Rectal smooth muscle tissue (tissue), 1 donor: Measurements from ENCODE around the gene CRELD1.

ENCODE experiments used
- H3K27ac ChIP-seq: one replicate; pipeline ENCODE4 v1.7.0; 2013; ENCODE audit warnings: low read depth, low read length, inconsistent platforms
- H3K27me3 ChIP-seq: one replicate; pipeline ENCODE4 v1.7.0; 2013; ENCODE audit warnings: low read length; ENCODE audit not compliant: control insufficient read depth, insufficient read depth
- H3K36me3 ChIP-seq: one replicate; pipeline ENCODE4 v1.7.0; 2013; ENCODE audit warnings: low read length; ENCODE audit not compliant: control insufficient read depth, insufficient read depth
- H3K4me1 ChIP-seq: one replicate; pipeline ENCODE4 v1.7.0; 2013; ENCODE audit warnings: low read length; ENCODE audit not compliant: control insufficient read depth, insufficient read depth
- H3K4me3 ChIP-seq: one replicate; pipeline ENCODE4 v1.7.0; 2013; ENCODE audit warnings: low read length
- H3K9ac ChIP-seq: one replicate; pipeline ENCODE4 v1.7.0; 2013; ENCODE audit warnings: low read length

Gene CRELD1

DNA sequence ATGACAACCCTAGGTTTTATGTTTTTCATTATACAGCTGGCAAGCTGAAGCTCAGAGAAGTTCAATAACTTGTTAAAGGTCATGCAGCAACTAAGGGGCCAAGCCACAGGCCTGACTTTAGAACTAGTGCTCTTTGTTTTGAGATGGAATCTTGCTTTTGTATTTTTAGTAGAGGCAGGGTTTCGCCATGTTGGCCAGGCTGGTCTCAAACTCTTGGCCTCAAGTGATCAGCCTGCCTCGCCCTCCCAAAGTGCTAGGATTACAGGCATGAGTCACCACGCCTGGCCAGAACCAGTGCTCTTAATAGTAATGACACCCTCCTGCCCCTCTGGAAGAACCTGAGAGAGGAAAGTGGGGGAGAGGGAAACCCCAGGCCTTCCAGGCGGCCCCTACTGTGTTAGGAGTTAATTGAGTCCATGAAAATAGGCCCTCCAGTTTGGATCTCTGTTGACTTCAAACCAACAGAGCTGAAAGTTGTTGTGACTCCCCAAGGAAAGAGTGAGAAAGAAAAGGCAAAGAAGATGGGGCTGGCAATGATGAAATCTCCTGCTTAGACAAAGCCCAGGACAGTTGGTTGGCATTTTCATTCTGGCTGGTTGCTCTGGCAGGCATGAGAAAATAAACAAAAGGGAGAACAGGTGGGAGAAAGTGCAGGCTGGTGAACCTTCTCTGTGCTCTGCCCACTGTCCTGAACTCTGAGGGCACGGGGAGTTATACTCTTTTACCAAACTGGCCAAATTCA, 22.1 kb downstream of the CRELD1 start:
- Histone ChIP-seq H3K27ac (peak overlapping the region; percentile 34), H3K4me1 (peaks cover 2% of the 10 kb centered on the region), H3K27me3 (no peaks in the 10 kb centered on the region), H3K4me3 (no peak overlapping the region), H3K9ac (no peak overlapping the region), H3K36me3 (peaks cover 5% of the 10 kb centered on the region)

DNA sequence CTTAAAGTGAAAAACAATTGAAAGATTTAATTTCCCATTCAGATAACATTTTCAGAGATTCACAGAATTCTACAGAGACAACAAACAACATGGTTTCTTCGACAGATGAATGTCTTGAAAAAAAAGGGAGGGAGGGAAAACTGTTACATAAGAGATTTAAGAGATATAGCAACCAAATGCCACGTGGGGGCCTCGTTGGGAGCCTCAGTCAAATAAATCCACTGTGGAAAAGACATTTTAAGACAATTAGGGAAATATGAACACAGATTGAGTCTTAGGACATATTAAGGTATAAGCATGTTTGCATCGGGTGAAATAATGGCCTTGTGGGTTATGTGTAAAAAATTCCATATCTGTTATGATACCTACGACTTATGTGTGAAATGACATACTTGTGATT, 23.6 kb downstream of the CRELD1 start:
- Histone ChIP-seq H3K36me3 (peaks cover 5% of the 10 kb centered on the region), H3K27ac (no peak overlapping the region), H3K27me3 (no peaks in the 10 kb centered on the region), H3K4me3 (no peak overlapping the region), H3K4me1 (no peaks in the 10 kb centered on the region), H3K9ac (no peak overlapping the region)

DNA sequence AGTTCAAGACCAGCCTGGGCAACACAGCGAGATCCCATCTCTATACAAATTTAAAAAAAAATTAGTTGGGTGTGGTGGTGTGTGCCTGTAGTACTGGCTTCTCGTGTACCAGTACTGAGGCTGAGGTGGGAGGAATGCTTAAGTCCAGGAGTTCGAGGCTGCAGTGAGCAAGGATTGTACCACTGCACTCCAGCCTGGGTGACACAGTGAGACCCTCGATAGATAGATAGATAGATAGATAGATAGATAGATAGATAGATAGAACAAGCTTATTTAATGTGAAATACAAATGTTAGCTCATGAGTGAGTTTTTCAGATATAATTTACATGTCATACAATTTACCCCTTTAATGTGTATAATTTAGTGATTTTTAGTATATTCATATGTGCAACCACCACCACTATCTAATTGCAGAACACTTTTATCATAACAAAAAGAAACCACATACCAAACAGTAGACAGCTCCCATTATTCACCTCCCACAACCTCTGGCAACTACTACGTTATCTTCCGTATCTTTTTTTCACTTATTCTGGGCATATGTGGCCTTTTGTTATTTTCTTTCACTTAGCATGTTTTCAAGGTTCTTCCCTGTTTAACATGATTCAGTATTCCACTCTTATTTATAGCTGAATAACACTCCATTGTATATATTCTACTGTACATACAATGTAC, 31.7 kb downstream of the CRELD1 start:
- H3K4me1 ChIP-seq: no peaks in the 10 kb centered on the region
- H3K4me3 ChIP-seq: no peak overlapping the region
- no peak overlapping the region for H3K9ac ChIP-seq
- no peaks in the 10 kb centered on the region for H3K27me3 ChIP-seq
- no peak overlapping the region for H3K27ac ChIP-seq
- H3K36me3 ChIP-seq: peaks cover 8% of the 10 kb centered on the region

DNA sequence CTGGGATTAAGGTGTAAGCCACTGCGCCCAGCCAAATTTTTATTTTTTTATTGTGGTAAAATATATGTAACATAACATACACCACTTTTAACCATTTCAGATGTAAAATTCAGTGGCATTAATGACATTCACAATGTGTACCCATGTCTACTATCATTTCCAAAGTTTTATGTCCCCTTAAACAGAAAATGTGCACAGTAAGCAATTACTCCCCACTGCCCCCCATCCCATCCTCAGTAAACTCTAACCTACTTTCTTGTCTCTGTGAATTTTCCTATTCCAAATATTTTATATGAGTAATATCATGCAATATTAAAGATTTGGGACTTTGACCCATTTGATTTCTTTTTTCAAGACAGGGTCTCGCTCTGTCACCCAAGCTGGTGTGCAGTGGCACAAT, 33.2 kb downstream of the CRELD1 start:
- Histone ChIP-seq H3K4me3 (no peak overlapping the region), H3K36me3 (peaks cover 17% of the 10 kb centered on the region), H3K4me1 (no peaks in the 10 kb centered on the region), H3K9ac (no peak overlapping the region), H3K27me3 (no peaks in the 10 kb centered on the region), H3K27ac (no peak overlapping the region)

DNA sequence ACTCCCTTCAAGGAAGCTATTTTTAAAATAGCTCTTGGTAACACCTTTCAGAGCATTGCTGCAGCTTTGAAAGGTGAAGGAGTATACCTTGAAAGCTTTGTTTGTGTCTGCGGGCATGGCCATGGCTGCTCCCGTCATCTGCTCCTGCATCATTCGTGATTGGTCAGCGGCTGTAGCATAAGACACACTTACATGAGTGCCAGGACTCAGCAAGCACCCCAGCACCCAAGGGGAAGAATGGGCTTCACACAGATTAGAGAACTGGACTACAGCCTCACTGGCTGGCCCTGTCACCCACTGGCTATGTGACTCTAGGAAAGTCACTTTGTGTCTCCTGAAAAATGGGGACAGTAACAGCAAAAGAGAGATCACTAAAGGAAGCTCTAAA, 36.0 kb downstream of the CRELD1 start:
- no peak overlapping the region for H3K27ac ChIP-seq
- no peak overlapping the region for H3K9ac ChIP-seq
- H3K4me3 ChIP-seq: no peak overlapping the region
- peaks cover 25% of the 10 kb centered on the region for H3K36me3 ChIP-seq
- no peaks in the 10 kb centered on the region for H3K27me3 ChIP-seq
- no peaks in the 10 kb centered on the region for H3K4me1 ChIP-seq

DNA sequence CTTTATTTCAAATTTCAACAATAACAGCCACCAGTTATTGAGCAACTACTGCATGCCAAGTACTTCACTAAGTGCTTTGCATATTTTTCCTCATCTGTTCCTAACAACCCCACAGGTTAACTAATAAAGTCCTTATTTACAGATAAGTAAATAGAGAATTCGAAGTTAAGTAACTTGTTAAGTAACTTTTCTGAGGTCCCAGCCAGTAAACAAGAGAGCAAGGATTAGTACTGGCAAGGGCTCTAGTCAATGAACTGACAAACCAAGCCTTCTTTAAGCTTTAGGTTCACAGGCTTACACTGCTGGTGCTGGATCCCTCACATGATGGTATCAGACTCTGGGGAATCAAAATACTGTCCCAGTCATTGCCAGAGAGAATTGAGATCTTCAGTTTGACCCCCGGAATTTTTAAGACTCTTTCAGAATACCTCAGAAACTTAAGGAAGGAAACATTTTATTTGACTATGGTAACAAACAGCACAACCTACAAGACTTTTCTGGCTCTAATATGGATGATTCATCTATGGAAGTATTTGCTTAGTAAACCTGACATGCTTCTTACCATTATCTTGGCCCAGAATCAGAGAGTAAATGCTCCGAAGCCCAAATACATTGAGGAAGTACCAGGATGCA, 36.5 kb downstream of the CRELD1 start:
- no peak overlapping the region for H3K27ac ChIP-seq
- no peaks in the 10 kb centered on the region for H3K27me3 ChIP-seq
- no peaks in the 10 kb centered on the region for H3K4me1 ChIP-seq
- H3K9ac ChIP-seq: no peak overlapping the region
- peaks cover 25% of the 10 kb centered on the region for H3K36me3 ChIP-seq
- no peak overlapping the region for H3K4me3 ChIP-seq

DNA sequence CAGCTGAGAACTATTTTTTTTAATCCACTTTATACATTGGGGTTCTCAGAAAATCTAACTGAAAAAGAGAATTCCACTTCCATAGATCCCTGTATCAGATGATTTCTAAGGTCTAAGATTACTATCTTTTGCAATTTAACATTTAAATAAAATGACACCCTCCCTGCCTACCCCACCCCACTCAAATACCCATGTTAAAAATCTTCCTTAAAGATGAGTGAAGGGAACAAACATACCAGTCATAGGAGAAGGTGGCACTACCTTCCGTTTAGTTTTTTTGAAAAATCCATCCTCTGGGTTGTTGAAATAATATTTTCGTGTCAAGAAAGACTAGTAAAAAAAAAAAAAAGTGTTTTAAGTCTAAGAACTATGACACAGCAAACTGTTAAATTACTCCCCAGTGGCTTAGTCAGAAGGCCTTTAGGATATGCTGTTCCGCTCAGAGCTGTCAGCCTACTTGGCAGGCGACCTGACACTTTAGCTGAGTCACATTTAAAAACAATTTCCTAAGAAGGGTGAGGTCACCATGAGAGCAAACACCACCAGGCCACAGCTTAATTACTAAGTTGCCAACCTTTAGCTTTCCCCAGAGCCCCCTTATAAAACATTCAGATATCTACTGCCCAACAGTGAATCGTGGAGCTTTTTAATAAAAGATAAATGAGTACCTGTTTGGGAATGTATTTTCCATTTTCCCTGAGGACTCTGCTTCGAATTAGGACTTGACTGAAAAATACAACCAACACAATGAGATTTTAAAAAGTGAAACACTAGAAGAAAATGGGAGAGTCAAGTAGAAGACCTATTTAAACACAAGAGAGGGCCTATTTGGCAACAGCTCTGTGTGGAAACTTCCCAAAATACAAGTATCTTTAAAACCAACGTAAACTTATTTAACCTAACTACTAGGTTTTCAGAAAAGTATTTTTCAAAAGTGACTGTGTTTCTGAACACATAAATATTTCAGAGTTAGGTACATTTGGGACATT, 43.4 kb downstream of the CRELD1 start:
- Histone ChIP-seq H3K4me1 (peaks cover 11% of the 10 kb centered on the region), H3K9ac (no peak overlapping the region), H3K4me3 (no peak overlapping the region), H3K27ac (peak overlapping the region; percentile 75), H3K36me3 (peaks cover 14% of the 10 kb centered on the region), H3K27me3 (no peaks in the 10 kb centered on the region)

DNA sequence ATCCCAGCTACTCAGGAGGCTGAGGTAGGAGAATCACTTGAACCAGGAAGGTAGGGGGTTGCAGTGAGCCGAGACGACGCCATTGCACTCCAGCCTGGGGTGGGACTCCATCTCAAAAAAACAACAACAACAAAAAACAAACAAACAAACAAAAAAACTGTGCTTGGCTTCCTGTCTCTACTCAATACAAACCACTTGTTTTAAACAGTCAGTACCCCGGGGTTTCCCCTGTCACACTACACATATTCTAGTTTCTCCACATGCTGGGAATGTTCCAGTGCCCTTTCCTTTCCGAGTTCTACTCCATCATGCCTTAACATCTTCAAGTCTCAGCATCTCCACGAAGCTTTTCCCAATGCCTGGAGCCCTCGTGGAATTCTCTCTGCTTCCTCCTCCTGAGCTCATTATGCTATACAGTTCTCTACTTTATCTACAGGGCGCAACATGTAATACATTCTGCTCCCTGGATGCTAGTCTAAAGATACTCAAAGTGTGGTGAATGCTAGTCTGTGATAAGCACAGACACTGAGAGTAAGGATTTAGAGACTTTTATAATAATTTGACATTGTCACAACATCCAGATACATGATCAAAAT, 45.2 kb downstream of the CRELD1 start:
- H3K4me3 ChIP-seq: no peak overlapping the region
- no peak overlapping the region for H3K27ac ChIP-seq
- H3K36me3 ChIP-seq: peaks cover 8% of the 10 kb centered on the region
- no peak overlapping the region for H3K9ac ChIP-seq
- peaks cover 11% of the 10 kb centered on the region for H3K4me1 ChIP-seq
- no peaks in the 10 kb centered on the region for H3K27me3 ChIP-seq

DNA sequence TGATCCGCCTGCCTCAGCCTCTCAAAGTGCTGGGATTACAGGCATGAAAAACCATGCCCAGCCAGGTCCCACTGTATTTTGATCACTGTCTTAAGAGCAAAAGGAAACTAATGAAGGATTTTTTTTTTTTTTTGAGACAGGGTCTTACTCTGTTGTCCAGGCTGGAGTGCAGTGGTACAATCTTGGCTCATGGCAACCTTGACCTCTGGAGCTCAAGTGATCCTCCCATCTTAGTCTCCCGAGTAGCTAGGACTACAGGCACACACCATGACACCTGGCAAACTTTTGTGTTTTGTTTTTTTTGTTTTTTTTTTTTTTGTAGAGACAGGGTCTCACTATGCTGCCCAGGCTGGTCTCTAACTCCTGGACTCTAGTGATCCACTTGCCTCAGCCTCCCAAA, 46.6 kb downstream of the CRELD1 start:
- Histone ChIP-seq H3K4me3 (no peak overlapping the region), H3K4me1 (peaks cover 13% of the 10 kb centered on the region), H3K27ac (no peak overlapping the region), H3K9ac (no peak overlapping the region), H3K27me3 (no peaks in the 10 kb centered on the region), H3K36me3 (peaks cover 4% of the 10 kb centered on the region)

DNA sequence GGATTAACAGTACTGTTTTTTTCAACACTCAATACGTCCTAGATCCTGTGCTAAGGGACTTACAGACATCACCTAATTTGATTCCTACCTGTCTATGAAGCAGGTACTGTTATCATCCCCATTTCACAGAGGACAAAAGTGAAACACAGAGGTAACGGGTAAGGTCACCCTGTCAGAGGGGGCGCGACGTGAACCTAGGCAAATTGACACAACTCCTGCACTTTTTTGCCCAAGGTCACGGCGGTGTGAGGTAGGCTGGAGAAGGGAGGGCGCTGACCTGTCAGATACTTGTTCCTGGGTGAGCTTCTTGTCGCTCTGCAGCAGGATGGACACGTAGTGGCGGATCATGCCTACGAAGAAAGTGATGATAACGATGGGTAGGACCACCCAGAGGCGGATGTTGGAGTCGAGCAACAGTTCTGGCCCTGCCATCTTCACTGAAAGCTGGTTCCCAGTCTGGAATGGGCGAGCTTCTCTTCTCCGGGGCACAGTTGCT, 52.6 kb downstream of the CRELD1 start:
- Histone ChIP-seq H3K4me3 (peak overlapping the region; percentile 97), H3K9ac (peak overlapping the region; percentile 94), H3K4me1 (peaks cover 9% of the 10 kb centered on the region), H3K27me3 (no peaks in the 10 kb centered on the region), H3K36me3 (no peaks in the 10 kb centered on the region), H3K27ac (peak overlapping the region; percentile 70)

DNA sequence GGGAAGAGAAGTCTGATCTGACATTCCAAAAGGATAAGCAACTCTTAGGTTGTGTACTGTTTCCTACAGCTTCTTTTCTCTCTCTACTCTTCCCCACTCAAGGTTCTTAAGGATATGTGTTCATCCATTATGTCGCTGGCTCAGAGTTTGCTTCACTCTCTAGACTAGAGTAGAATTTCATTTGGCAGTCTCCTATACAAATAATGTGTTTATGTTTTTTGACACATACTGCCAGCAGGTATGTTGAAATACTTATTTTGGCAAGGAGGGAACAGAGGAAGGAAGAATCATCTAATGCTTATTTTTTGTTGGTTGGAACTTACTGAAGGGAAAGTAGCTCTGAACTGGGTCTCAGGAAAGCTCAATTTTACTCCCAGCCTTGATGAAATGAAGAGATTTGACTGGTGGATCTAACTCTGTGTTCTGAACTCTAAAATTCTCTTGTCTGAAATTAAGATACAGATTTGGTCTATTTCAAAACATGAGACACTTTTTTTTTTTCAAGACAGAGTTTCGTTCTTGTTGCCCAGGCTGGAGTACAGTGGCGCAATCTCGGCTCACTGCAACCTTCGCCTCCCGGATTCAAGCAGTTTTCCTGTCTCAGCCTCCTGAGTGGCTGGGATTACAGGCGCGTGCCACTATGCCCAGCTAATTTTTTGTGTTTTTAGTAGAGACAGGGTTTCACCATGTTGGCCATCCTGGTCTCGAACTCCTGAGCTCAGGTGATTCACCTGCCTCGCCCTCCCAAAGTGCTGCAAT, 60.6 kb downstream of the CRELD1 start:
- no peak overlapping the region for H3K4me3 ChIP-seq
- H3K4me1 ChIP-seq: no peaks in the 10 kb centered on the region
- no peak overlapping the region for H3K27ac ChIP-seq
- no peak overlapping the region for H3K9ac ChIP-seq
- H3K27me3 ChIP-seq: no peaks in the 10 kb centered on the region
- H3K36me3 ChIP-seq: no peaks in the 10 kb centered on the region
